ENCODE results near the gene STARD3.

The STARD3 gene

DNA sequence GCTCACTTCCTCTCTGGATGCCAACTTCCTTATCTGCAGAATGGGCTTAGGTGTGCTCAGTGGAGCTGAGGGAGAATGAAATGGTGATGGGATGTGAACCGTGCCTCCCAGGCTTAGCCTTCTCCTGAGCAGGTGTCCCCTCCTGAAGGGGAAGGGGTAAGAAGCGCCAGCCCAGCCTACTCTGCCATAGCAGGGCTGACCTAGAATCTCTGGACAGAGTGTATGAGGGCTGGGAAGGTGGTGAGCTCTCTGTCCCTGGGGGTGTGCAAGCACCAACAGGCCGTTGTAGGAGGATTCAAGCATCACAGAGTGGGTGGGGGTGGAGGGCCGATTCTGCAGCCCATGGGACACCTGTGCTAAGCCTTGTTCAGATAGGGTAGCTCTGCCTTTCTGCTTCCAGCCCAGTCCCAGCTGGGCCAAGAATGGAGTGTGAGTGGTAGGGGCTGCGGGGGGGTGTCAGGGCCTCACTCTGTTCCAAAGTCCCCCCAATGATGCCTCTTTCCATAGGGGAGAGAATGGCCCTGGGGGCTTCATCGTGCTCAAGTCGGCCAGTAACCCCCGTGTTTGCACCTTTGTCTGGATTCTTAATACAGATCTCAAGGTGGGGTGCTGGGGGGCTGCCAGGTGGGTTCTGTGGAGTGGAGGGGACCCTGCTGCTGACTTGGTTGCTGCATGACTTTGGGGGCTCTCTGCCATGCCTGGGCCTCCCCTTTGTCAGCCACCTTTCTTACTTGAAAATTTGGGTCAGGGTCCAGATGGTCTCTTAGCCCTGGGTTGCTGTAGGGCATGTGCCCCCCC lies 25.0 kb downstream of the STARD3 start:
- no peak overlapping the region for H3K4me3 Mint-ChIP-seq
- no peak overlapping the region for H3K27ac Mint-ChIP-seq
- DNase-seq (ENCODE audit: low spot score in 2 of 2) (no peak), ATAC-seq (ENCODE audit: low read depth) (no peak)
- H3K4me1 Mint-ChIP-seq, result peaks cover 11% of the 10 kb centered on the region
- H3K27me3 Mint-ChIP-seq, result peaks cover 2% of the 10 kb centered on the region
- H3K36me3 Mint-ChIP-seq, result peaks cover 9% of the 10 kb centered on the region
- H3K9me3 Mint-ChIP-seq, result no peaks in the 10 kb centered on the region

DNA sequence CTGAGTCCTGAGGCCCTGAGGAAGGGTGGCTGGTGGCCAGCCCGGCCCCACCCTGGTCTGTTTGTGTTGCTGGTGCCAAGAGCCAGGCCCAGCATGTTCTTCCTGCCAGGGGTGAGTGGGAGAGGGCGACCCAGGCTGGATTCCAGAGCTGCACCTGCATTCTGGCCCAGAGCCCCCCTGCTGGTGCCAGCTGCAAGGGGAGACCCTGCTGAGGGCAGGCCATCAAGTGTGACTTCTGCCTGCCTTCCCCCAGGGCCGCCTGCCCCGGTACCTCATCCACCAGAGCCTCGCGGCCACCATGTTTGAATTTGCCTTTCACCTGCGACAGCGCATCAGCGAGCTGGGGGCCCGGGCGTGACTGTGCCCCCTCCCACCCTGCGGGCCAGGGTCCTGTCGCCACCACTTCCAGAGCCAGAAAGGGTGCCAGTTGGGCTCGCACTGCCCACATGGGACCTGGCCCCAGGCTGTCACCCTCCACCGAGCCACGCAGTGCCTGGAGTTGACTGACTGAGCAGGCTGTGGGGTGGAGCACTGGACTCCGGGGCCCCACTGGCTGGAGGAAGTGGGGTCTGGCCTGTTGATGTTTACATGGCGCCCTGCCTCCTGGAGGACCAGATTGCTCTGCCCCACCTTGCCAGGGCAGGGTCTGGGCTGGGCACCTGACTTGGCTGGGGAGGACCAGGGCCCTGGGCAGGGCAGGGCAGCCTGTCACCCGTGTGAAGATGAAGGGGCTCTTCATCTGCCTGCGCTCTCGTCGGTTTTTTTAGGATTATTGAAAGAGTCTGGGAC lies 25.8 kb downstream of the STARD3 start:
- H3K4me3 Mint-ChIP-seq, result no peak overlapping the region
- no peak for ATAC-seq (ENCODE audit: low read depth)
- peaks cover 12% of the 10 kb centered on the region for H3K4me1 Mint-ChIP-seq
- peaks cover 2% of the 10 kb centered on the region for H3K27me3 Mint-ChIP-seq
- no peaks in the 10 kb centered on the region for H3K9me3 Mint-ChIP-seq
- no peak for DNase-seq (ENCODE audit: low spot score in 2 of 2)
- H3K27ac Mint-ChIP-seq, result no peak overlapping the region
- H3K36me3 Mint-ChIP-seq, result peaks cover 9% of the 10 kb centered on the region

DNA sequence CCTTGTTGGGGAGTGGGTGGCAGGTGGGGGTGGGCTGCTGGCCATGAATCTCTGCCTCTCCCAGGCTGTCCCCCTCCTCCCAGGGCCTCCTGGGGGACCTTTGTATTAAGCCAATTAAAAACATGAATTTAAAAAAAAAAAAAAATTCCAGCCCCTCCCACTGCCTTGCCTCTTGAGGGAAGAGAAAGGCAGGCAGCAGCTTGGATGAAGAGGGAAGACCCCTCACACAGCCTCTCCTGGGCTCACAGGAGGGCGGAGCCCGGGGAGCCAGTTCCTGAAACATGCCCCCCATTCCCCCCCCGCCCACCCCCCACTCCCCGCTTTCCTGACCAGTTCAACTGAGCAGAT lies 26.4 kb downstream of the STARD3 start:
- peaks cover 14% of the 10 kb centered on the region for H3K4me1 Mint-ChIP-seq
- no peak overlapping the region for H3K27ac Mint-ChIP-seq

DNA sequence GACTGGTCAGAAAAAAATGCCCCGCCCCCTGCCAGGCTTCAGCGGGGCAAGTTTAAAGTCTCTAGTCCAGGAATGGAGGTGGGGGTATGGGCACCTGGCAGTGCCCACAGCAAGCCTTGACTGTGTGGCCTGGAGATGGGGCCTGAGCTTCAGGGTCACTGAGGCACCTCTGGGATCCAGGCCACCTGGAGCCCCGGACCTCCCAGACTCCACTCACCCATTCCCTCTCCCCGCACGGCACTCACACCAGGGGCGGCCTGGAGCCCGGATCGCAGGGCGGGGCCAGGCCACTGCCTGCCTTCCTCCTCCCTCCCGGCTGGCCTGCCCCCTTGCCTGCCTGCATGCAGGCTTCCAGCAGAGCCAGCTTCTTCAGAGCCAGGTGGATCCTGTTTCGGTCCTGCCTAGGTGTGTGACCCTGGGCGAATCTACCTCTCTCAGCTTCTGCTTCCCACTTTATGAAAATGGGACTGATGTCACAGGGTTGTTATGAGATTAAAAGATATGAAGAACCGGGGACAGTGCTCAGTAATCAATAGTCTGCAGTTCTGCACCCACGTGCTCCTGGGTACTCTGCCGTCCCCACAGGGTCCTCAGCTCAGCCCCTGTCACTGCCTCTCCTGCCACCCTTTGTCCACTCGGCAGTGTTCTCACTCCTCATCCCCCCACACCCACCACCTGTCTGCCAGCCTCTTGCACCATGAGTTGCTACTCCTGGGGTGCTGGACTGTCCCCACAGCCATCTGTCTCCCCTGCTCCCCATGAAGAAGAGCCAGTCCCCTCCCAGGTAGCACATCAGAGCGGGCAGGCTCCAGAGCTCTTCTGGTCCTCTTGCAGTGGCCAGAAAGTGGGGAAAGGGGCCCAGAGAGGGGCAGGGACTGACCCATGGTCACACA lies 27.0 kb downstream of the STARD3 start:
- Mint-ChIP-seq H3K27ac (no peak overlapping the region), H3K9me3 (no peaks in the 10 kb centered on the region), H3K4me1 (peaks cover 15% of the 10 kb centered on the region), H3K27me3 (peaks cover 6% of the 10 kb centered on the region), H3K4me3 (no peak overlapping the region), H3K36me3 (peaks cover 5% of the 10 kb centered on the region)
- no peak for ATAC-seq (ENCODE audit: low read depth)
- no peak for DNase-seq (ENCODE audit: low spot score in 2 of 2)

More for the DNA sequence above, 26.4 kb downstream of the STARD3 start:
- no peak for DNase-seq (ENCODE audit: low spot score in 2 of 2)
- no peak for ATAC-seq (ENCODE audit: low read depth)
- H3K36me3 Mint-ChIP-seq, result peaks cover 9% of the 10 kb centered on the region
- H3K4me3 Mint-ChIP-seq, result no peak overlapping the region
- H3K27me3 Mint-ChIP-seq, result peaks cover 2% of the 10 kb centered on the region
- no peaks in the 10 kb centered on the region for H3K9me3 Mint-ChIP-seq

DNA sequence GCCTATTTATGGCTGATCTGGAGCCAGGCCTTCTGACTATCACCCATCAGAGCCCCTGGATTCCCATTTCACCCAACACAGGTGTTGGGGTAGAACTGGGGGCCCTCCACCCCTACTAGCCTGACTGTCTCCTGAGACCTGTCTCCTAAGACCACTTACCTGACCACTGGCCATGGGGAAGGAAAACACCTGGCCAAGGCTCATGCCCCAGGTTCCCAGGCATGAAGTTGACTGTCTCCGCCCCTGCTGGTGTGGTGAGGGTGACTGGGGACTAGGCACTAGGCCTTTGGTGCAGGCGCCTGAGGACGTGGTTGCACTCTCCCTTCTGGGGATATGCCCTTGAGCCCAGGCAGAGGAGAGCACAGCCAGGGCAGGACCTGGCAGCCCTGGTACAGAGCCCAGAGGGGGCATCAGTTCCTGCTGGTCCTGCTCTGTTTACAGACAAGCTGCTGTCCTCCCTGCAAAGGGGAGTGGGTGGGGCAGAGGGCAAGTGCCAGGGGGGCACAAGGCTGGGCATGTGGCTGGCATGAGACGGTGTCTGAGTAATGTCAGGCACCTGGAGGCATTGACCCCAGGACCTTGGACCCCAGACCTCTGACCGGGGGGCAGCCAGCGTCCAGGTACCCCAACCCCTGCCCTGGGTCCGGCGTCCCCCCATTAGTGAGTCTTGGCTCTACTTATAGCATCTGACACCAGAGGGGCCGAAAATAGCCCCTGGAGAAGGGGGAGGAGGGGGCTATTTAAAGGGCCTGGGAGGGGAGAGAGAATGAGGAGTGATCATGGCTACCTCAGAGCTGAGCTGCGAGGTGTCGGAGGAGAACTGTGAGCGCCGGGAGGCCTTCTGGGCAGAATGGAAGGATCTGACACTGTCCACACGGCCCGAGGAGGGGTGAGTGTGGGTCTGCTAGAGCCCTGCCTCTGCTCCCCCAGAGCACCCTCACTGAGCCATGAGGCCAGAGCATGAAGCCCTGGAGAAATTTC lies 27.9 kb downstream of the STARD3 start, which contains the start of gene TCAP:
Gene TCAP (plus strand): TSS at position 769 of the 981 bp plus-strand sequence. CDS start 11 bp downstream, at position 780.
- Mint-ChIP-seq H3K4me1 (peaks cover 13% of the 10 kb centered on the region), H3K27ac (no peak within 1 kb of the TSS), H3K27me3 (peaks cover 6% of the 10 kb centered on the region), H3K4me3 (peak within 1 kb of the TSS; percentile 30), H3K9me3 (no peaks in the 10 kb centered on the region), H3K36me3 (peaks cover 5% of the 10 kb centered on the region)
- no peak for DNase-seq (ENCODE audit: low spot score in 2 of 2)
- no peak for ATAC-seq (ENCODE audit: low read depth)

DNA sequence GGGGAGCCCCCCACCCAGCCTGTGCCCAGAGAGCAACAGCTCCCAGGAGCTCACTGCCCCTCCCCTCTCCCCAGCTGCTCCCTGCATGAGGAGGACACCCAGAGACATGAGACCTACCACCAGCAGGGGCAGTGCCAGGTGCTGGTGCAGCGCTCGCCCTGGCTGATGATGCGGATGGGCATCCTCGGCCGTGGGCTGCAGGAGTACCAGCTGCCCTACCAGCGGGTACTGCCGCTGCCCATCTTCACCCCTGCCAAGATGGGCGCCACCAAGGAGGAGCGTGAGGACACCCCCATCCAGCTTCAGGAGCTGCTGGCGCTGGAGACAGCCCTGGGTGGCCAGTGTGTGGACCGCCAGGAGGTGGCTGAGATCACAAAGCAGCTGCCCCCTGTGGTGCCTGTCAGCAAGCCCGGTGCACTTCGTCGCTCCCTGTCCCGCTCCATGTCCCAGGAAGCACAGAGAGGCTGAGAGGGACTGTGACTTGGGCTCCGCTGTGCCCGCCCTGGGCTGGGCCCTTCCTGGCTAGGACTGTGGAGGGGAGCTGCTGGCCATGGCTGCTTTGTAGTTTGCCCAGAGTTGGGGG lies 28.8 kb downstream of the STARD3 start:
- H3K36me3 Mint-ChIP-seq, result peaks cover 5% of the 10 kb centered on the region
- peaks cover 6% of the 10 kb centered on the region for H3K27me3 Mint-ChIP-seq
- no peak overlapping the region for H3K27ac Mint-ChIP-seq
- peaks cover 13% of the 10 kb centered on the region for H3K4me1 Mint-ChIP-seq
- no peak for DNase-seq (ENCODE audit: low spot score in 2 of 2)
- H3K9me3 Mint-ChIP-seq, result no peaks in the 10 kb centered on the region
- peak; percentile 35 for ATAC-seq (ENCODE audit: low read depth)
- H3K4me3 Mint-ChIP-seq, result no peak overlapping the region

DNA sequence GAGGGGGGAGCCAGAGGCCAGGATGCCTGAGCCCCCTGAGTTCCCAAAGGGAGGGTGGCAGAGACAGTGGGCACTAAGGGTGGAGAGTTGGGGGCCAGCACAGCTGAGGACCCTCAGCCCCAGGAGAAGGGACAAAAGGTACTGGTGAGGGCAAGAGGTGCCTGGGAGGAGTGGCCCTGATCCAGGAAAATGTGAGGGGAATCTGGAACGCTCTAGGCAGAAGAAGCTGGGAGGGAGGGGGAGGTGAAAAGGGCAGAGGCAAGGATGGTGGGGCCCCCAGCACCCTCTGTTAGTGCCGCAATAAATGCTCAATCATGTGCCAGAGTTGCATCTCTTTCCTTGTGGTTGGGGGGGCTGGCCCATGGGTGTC lies 29.3 kb downstream of the STARD3 start:
- peaks cover 6% of the 10 kb centered on the region for H3K27me3 Mint-ChIP-seq
- ATAC-seq (ENCODE audit: low read depth), result no peak
- DNase-seq (ENCODE audit: low spot score in 2 of 2), result no peak
- peak overlapping the region; percentile 30 for H3K4me3 Mint-ChIP-seq
- H3K9me3 Mint-ChIP-seq, result no peaks in the 10 kb centered on the region
- no peak overlapping the region for H3K27ac Mint-ChIP-seq
- peaks cover 13% of the 10 kb centered on the region for H3K4me1 Mint-ChIP-seq
- peaks cover 4% of the 10 kb centered on the region for H3K36me3 Mint-ChIP-seq

DNA sequence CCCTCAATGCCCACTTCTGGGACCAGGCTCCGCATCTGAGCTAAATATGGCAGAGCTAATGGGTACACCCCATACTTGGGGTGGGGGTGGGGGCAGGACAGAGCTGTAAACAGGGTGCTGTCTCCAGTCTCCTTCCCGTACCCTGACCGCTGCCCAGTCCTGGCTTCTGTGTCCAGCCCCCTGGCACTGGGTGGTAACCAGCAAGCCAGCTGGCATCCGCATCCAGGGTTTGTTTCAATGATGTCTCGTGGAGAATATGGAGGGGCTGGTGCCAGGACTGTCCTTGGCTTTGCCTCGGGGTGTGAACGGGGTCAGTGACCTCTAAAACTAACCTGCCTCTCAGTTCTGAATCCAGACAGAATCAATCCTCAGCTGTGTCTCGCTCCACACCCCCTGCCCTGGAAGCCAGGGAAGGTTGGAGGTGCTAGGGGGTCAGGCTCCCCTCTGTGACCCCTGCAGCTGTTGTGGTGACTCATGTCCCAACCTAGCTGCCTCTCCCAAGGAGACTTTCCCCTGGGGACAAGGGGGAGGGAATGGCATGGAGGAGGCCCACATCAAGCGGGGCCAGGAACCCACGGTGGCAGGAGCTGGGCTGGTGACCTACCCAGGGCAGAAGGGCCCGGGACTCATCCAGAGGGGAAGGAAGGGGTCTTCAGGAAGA lies 29.8 kb downstream of the STARD3 start:
- H3K27me3 Mint-ChIP-seq, result peaks cover 6% of the 10 kb centered on the region
- no peak overlapping the region for H3K27ac Mint-ChIP-seq
- peak overlapping the region; percentile 58 for H3K4me3 Mint-ChIP-seq
- H3K4me1 Mint-ChIP-seq, result peaks cover 14% of the 10 kb centered on the region
- DNase-seq (ENCODE audit: low spot score in 2 of 2) (no peak), ATAC-seq (ENCODE audit: low read depth) (no peak)
- H3K9me3 Mint-ChIP-seq, result no peaks in the 10 kb centered on the region
- no peaks in the 10 kb centered on the region for H3K36me3 Mint-ChIP-seq

DNA sequence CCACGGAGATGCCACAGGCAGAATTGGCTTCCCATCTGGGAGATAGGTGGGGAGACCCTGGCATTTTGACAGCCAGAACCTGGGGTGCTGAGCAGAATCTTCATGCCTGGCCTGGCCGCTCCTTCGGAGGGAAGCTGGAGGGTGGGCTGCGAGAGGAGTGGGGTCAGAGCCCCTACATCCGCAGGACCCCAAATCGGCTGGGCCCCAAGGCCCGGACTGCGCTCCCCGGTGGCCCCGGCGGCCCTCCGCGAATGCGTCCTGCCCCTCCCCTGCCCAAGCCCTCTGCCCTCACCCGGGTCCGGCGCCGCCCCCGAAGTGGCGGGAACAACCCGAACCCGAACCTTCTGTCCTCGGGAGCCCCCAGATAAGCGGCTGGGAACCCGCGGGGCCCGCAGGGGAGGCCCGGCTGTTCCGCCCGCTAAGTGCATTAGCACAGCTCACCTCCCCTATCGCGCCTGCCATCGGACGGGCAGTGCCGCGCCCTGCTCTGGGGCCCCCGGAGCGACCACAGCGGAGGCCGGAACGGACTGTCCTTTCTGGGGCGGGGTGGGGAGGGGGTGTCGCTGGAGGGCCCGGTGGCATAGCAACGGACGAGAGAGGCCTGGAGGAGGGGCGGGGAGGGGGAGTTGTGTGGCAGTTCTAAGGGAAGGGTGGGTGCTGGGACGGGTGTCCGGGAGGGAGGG lies 30.5 kb downstream of the STARD3 start:
- peak overlapping the region; percentile 80 for H3K4me3 Mint-ChIP-seq
- peak; percentile 24 for ATAC-seq (ENCODE audit: low read depth)
- DNase-seq (ENCODE audit: low spot score in 2 of 2), result no peak
- H3K27me3 Mint-ChIP-seq, result peaks cover 6% of the 10 kb centered on the region
- peaks cover 21% of the 10 kb centered on the region for H3K4me1 Mint-ChIP-seq
- no peaks in the 10 kb centered on the region for H3K9me3 Mint-ChIP-seq
- H3K36me3 Mint-ChIP-seq, result no peaks in the 10 kb centered on the region
- no peak overlapping the region for H3K27ac Mint-ChIP-seq

DNA sequence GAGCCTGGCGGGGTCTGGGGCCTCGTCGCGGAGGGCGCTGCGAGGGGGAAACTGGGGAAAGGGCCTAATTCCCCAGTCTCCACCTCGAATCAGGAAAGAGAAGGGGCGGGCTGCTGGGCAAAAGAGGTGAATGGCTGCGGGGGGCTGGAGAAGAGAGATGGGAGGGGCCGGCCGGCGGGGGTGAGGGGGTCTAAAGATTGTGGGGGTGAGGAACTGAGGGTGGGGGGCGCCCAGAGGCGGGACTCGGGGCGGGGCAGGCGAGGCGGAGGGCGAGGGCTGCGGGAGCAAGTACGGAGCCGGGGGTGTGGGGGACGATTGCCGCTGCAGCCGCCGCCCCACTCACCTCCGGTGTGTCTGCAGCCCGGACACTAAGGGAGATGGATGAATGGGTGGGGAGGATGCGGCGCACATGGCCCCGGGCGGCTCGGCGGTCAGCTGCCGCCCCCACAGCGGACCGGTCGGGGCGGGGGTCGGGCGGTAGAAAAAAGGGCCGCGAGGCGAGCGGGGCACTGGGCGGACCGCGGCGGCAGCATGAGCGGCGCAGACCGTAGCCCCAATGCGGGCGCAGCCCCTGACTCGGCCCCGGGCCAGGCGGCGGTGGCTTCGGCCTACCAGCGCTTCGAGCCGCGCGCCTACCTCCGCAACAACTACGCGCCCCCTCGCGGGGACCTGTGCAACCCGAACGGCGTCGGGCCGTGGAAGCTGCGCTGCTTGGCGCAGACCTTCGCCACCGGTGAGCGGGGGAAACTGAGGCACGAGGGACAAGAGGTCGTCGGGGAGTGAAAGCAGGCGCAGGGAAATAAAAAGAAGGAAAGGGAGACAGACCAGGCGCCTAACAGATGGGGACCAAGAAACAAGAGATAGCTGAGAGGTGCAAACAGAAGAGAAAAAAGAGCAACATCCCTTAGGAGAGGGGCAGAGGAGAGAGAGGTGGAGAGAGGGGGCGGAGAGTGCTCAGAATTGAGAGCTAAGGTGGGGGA lies 31.3 kb downstream of the STARD3 start, which contains the start of gene PNMT:
Gene PNMT (plus strand): TSS at position 509 of the 980 bp plus-strand sequence. CDS start 23 bp downstream, at position 532.
- H3K9me3 Mint-ChIP-seq, result no peaks in the 10 kb centered on the region
- H3K4me1 Mint-ChIP-seq, result peaks cover 23% of the 10 kb centered on the region
- peak; percentile 81 for ATAC-seq (ENCODE audit: low read depth)
- peaks cover 6% of the 10 kb centered on the region for H3K27me3 Mint-ChIP-seq
- no peaks in the 10 kb centered on the region for H3K36me3 Mint-ChIP-seq
- peak; percentile 59 to 75 for DNase-seq (ENCODE audit: low spot score in 2 of 2)
- peak within 1 kb of the TSS; percentile 35 for H3K27ac Mint-ChIP-seq
- peak within 1 kb of the TSS; percentile 82 for H3K4me3 Mint-ChIP-seq
